Neutrophil (primary cell): ENCODE data around the gene EZH1.
"Not testable (repeated sequence)": the region's sequence is repeated elsewhere in the genome, so short reads cannot be mapped to it uniquely, and the experiment has no call there.

Source experiments
- H3K27ac ChIP-seq: fragments of 200-600 bp; sonication (generic); 2 replicates; pipeline ENCODE4 v1.5.1; 2016; ENCODE audit warnings: mild to moderate bottlenecking, moderate library complexity
- H3K27me3 ChIP-seq: fragments of 200-600 bp; sonication (generic); 2 replicates; pipeline ENCODE4 v1.6.0; 2016; ENCODE audit warnings: mild to moderate bottlenecking
- H3K36me3 ChIP-seq: fragments of 200-600 bp; sonication (generic); 2 replicates; pipeline ENCODE4 v1.5.1; 2017
- H3K4me1 ChIP-seq, 2 experiments: fragments of 200-600 bp in 1 of 2; sonication (generic) in 1 of 2; 1 replicate in 1 of 2; 2 replicates in 1 of 2; pipeline versions ENCODE4 v1.5.1 to v1.6.1; 2013 to 2016; ENCODE audit warnings: low read depth in 1 of 2, low read length in 1 of 2, mild to moderate bottlenecking in 1 of 2, moderate library complexity in 1 of 2; ENCODE audit not compliant: control insufficient read depth in 1 of 2, insufficient read depth in 1 of 2
- H3K4me3 ChIP-seq, 2 experiments: fragments of 200-600 bp in 1 of 2; sonication (generic) in 1 of 2; 1 replicate in 1 of 2; 2 replicates in 1 of 2; pipeline ENCODE4 v1.5.1; 2013 to 2016; ENCODE audit warnings: low read depth in 1 of 2, low read length in 1 of 2, mild to moderate bottlenecking in 1 of 2, moderate library complexity in 1 of 2
- H3K9me3 ChIP-seq: fragments of 200-600 bp; sonication (generic); 2 replicates; pipeline ENCODE4 v1.5.1; 2016
- TF ChIP-seq, protein P1 (sequence below): fragments of 200-600 bp; sonication (generic); IDR thresholded peaks from 2 replicates; pipeline ENCODE4 v1.5.1; 2016; ENCODE audit warnings: antibody characterized with exemption

EZH1 gene

DNA sequence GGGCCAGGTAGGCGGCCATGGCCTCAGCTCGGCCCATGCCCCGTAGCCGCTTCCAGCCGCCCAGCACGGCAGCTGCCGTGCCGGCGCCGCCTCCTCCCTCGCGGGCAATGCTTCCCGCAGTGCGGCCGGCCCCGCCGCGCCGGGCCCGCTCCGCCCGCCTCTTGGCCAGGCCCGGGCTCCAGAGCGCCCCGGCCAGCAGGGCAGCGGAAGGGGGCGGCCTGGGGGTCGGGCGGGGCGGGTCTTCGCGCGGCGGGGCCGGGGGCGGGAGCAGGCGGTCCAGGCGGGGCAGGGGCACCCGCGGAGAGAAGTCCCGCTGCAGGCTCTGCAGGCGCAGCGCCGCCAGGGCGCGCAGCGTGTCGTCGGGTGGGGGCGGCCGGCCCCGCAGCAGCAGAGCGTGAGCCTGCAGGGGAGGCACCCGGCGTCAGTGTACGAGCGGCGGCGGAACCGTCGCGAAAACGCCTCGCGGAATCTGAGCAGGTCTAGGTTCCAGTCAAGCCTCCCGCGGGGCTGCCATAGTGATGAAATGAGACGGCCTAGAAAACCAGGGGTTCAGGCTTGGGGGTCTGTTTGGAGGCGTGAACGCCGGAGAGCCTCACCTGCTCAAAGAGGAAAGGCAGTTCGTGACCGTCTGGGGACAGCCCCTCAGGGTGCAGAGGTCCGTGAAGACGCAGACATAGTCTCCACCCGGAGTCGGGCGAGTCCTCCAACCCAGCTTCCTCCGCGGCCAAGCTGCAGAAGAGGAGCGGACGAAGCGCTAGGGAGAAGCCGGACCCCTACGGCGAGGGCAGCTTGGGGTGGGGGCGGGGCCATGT lies 74.7 kb downstream of the EZH1 start:
- TF ChIP-seq, protein P1, sequence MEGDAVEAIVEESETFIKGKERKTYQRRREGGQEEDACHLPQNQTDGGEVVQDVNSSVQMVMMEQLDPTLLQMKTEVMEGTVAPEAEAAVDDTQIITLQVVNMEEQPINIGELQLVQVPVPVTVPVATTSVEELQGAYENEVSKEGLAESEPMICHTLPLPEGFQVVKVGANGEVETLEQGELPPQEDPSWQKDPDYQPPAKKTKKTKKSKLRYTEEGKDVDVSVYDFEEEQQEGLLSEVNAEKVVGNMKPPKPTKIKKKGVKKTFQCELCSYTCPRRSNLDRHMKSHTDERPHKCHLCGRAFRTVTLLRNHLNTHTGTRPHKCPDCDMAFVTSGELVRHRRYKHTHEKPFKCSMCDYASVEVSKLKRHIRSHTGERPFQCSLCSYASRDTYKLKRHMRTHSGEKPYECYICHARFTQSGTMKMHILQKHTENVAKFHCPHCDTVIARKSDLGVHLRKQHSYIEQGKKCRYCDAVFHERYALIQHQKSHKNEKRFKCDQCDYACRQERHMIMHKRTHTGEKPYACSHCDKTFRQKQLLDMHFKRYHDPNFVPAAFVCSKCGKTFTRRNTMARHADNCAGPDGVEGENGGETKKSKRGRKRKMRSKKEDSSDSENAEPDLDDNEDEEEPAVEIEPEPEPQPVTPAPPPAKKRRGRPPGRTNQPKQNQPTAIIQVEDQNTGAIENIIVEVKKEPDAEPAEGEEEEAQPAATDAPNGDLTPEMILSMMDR = no peak
- H3K4me1 ChIP-seq = peaks cover 16 to 23% of the 10 kb centered on the region in 2 experiments
- peak overlapping the region; percentile 40 for H3K4me3 ChIP-seq
- peaks cover 85% of the 10 kb centered on the region for H3K27me3 ChIP-seq
- no peaks in the 10 kb centered on the region for H3K9me3 ChIP-seq
- H3K36me3 ChIP-seq = no peaks in the 10 kb centered on the region
- H3K27ac ChIP-seq = no peak overlapping the region

DNA sequence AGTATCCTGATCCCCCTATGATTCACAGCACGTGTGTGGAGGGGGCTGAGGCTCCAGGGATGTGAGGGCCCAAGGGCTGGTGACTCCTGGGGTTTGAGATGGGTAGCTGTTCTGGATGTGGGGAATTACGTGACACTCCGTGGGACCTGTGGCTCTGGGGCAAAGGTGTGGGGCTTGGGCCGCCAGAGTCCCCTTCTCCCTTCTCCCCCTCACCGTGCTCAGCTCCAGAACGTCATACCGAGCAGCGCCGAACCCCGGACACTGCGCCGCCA lies 75.2 kb downstream of the EZH1 start:
- TF ChIP-seq, protein P1 = no peak
- no peak overlapping the region for H3K4me3 ChIP-seq
- H3K36me3 ChIP-seq = no peaks in the 10 kb centered on the region
- peaks cover 15 to 18% of the 10 kb centered on the region in 2 experiments for H3K4me1 ChIP-seq
- no peaks in the 10 kb centered on the region for H3K9me3 ChIP-seq
- no peak overlapping the region for H3K27ac ChIP-seq
- peaks cover 79% of the 10 kb centered on the region for H3K27me3 ChIP-seq

DNA sequence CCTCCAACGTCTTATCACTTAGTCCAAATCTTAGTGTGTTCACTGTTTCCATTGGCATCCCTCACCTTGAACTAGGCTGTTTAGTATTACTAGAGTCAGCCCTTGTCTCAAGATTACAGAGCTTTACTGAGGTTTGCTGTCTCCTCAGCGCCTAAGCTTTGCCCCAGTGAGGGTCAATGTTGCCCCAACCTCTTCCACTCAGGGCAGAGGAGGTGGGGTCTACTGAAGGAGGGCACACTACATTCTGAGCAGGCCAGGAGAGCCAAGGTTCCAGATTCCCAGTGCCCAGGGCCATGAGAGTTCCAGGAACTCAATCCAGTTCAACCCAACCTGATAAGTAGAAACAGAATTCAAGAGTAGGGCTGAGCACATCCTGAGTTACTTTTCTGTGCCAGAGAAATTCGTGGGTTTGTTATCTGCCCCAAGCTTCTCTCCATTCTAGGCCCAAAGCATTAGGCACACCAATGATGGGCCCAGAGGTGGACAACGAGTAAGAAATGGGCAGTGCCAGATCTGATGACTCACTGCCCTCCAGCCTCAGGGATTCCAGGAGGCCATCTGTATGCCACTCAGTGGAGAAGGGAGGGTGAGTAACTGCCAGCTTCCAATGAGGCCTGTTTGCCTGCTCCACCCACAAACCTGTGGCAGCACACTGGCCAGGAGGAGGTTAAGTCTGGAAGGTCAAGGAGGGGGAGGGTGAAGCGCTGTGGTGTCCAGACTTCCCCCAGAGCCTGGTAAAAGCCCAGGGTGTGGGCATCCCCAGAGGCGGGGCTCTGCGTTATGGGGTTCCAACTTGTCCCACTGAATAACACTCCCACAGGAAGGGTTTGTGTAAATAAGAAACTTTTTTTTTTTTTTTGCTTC lies 77.5 kb downstream of the EZH1 start:
- H3K27me3 ChIP-seq = peaks cover 56% of the 10 kb centered on the region
- TF ChIP-seq, protein P1 = no peak
- H3K4me1 ChIP-seq = peaks cover 9 to 10% of the 10 kb centered on the region in 2 experiments
- no peak overlapping the region for H3K27ac ChIP-seq
- no peaks in the 10 kb centered on the region for H3K36me3 ChIP-seq
- no peaks in the 10 kb centered on the region for H3K9me3 ChIP-seq
- no peak overlapping the region for H3K4me3 ChIP-seq

DNA sequence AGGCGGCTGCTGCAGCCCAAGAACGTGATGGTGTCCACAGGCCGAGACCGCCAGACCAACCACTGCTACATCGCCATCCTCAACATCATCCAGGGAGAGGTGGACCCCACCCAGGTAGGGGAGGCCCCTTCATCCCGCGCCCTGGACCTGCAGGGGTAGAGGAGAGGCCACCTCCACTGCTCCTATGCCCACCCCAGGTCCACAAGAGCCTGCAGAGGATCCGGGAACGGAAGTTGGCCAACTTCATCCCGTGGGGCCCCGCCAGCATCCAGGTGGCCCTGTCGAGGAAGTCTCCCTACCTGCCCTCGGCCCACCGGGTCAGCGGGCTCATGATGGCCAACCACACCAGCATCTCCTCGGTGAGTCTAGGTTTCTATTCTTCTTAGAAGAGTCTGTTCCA lies 78.7 kb downstream of the EZH1 start:
- H3K4me3 ChIP-seq, H3K36me3 ChIP-seq, H3K9me3 ChIP-seq, H3K27ac ChIP-seq: not testable (repeated sequence)
- H3K4me1 ChIP-seq = peaks cover 8 to 10% of the 10 kb centered on the region in 2 experiments
- H3K27me3 ChIP-seq = peaks cover 51% of the 10 kb centered on the region

DNA sequence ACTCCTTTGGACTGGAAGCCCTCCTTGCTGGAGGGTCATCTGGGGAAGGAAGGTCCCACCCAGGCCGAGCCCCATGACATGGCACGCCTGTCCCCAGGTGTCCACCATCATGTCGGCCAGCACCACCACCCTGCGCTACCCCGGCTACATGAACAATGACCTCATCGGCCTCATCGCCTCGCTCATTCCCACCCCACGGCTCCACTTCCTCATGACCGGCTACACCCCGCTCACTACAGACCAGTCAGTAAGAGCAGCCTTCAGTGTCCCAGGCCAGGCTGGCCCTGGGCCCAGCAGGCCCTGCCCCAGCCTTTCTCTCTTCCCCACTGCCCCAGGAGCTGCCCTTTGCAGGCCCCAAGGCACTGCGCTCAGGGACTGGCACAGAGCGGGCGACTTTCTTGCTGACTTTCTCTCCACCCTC lies 79.2 kb downstream of the EZH1 start:
- Histone ChIP-seq H3K27ac (no peak overlapping the region), H3K36me3 (no peaks in the 10 kb centered on the region), H3K4me1 (peaks cover 4 to 5% of the 10 kb centered on the region in 2 experiments), H3K27me3 (peaks cover 51% of the 10 kb centered on the region), H3K4me3 (no peak overlapping the region), H3K9me3 (no peaks in the 10 kb centered on the region)
- TF ChIP-seq, protein P1 = no peak
